A673 (cell line): Measurements from ENCODE around the gene ZNF362. TPM values are rescaled to one million over a fixed set of nuclear protein-coding genes. Genes with fewer than 3 reads are reported as not detected.

Experiments used
- BruUV-seq: library from RNA; stranded (reverse); fragments of 400-500 nt; replicated peaks from 2 replicates; lab custom pipeline; 2021; lab: Mats Ljungman, UMichigan
- CTCF ChIA-PET: fragments of 300-600 bp; sonication (Branson Sonifier 250); formaldehyde crosslinking; loops from one replicate; lab custom pipeline; 2022; ENCODE audit warnings: antibody characterized with exemption; lab: Charles Lee
- POLR2A ChIA-PET: fragments of 300-600 bp; sonication (Branson Sonifier 250); formaldehyde crosslinking; loops from one replicate; lab custom pipeline; 2022; ENCODE audit warnings: antibody characterized with exemption; ENCODE audit not compliant: low non-redundant PET; lab: Charles Lee
- DNase-seq: peaks from one replicate; pipeline ENCODE4 v3.0.0-alpha.2; 2015; ENCODE audit warnings: low spot score
- H3K27ac ChIP-seq: fragments of 200-600 bp; sonication (generic); 2 replicates; pipeline ENCODE4 v1.5.1; 2016; ENCODE audit warnings: mixed run types, low read depth, mild to moderate bottlenecking, mixed read lengths, antibody characterized with exemption, low read length; ENCODE audit not compliant: poor library complexity, severe bottlenecking
- H3K27me3 ChIP-seq: fragments of 200-600 bp; sonication (generic); replicated peaks from 2 replicates; pipeline ENCODE4 v1.6.1; 2017; ENCODE audit warnings: mixed run types, low read depth, mild to moderate bottlenecking, mixed read lengths, antibody characterized with exemption, low read length; ENCODE audit not compliant: insufficient read depth, poor library complexity
- H3K36me3 ChIP-seq: fragments of 200-600 bp; sonication (generic); 2 replicates; pipeline ENCODE4 v1.6.1; 2016; ENCODE audit warnings: mixed run types, mild to moderate bottlenecking, mixed read lengths, antibody characterized with exemption, low read length; ENCODE audit not compliant: insufficient read depth, poor library complexity, severe bottlenecking
- H3K4me1 ChIP-seq: fragments of 200-600 bp; sonication (generic); 2 replicates; pipeline ENCODE4 v1.6.1; 2017; ENCODE audit warnings: mixed run types, mild to moderate bottlenecking, mixed read lengths, antibody characterized with exemption, low read length; ENCODE audit not compliant: insufficient read depth, poor library complexity, severe bottlenecking
- H3K4me3 ChIP-seq: fragments of 200-600 bp; sonication (generic); 2 replicates; pipeline ENCODE4 v1.5.1; 2016; ENCODE audit warnings: low read depth, mixed run types, mild to moderate bottlenecking, mixed read lengths, low read length; ENCODE audit not compliant: poor library complexity, severe bottlenecking
- H3K9me3 ChIP-seq: fragments of 200-600 bp; sonication (generic); 2 replicates; pipeline ENCODE4 v1.6.1; 2016; ENCODE audit warnings: mixed run types, low read depth, mild to moderate bottlenecking, mixed read lengths, antibody characterized with exemption, low read length; ENCODE audit not compliant: poor library complexity, severe bottlenecking
- CTCF ChIP-seq: fragments of 300-800, 200-600 bp; sonication (generic); conservative IDR thresholded peaks from 2 replicates; pipeline ENCODE4 v1.5.1; 2017; ENCODE audit warnings: low read depth, mild to moderate bottlenecking, antibody characterized with exemption, low read length, moderate library complexity, mixed read lengths
- EZH2 ChIP-seq: fragments of 200-600 bp; sonication (generic); IDR thresholded peaks from 2 replicates; pipeline ENCODE4 v1.6.1; 2017; ENCODE audit warnings: borderline replicate concordance, low read depth, mild to moderate bottlenecking, mixed read lengths, antibody characterized with exemption, low read length; ENCODE audit not compliant: poor library complexity, severe bottlenecking
- intact Hi-C: fragments of 100-400 bp; cut with micrococcal nuclease; formaldehyde crosslinking; loops from one replicate; pipeline ENCODE4 v1.10.0; 2022; ENCODE audit not compliant: unreplicated experiment
- total RNA-seq: library from RNA; stranded (reverse); gene quantifications from 2 replicates; pipeline ENCODE4 v1.2.3, GENCODE V29; 2021

Gene ZNF362
- total RNA-seq, 1 experiment from 2014 or later = 40.1 TPM

- intact Hi-C loops = no loop called here
- DNase-seq = no peak
- no peak for TF ChIP-seq CTCF
- no peak for TF ChIP-seq EZH2
- ChIA-PET POLR2A (no interaction called here), CTCF (no interaction called here)
- Histone ChIP-seq H3K27ac (no peak overlapping the region), H3K4me1 (peaks cover 13% of the 10 kb centered on the region), H3K4me3 (no peak overlapping the region), H3K9me3 (no peaks in the 10 kb centered on the region), H3K36me3 (peaks cover 81% of the 10 kb centered on the region), H3K27me3 (no peaks in the 10 kb centered on the region)
- BruUV-seq = no TSS peak
These were observed 76.1 kb downstream of the ZNF362 start for GRCh38 chr1:33332357-33332789.

DNA sequence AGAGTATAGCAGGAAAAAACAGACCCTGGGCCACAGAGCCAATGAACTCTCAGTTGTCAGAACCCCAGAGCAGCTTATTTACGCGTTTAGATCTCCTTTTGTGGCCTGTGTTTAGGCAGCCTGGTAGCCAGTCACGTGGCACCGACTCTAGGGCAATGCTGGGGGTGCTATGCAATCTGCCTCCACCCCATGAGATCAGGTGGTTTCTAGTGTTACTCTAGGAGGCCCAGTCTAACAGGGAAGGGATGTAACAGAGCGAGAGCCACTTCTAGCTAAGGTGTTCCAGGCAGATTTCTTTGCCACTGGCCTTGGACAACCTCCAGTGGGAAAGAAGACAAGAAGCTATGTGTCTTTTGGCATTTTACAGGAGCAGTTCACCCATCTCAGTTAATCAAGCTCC, 76.6 kb downstream of the ZNF362 start:
- ChIA-PET CTCF (no interaction called here), POLR2A (no interaction called here)
- TF ChIP-seq EZH2 (no peak), CTCF (no peak)
- intact Hi-C loops = no loop called here
- no peaks in the 10 kb centered on the region for H3K9me3 ChIP-seq
- no peak overlapping the region for H3K27ac ChIP-seq
- H3K27me3 ChIP-seq = no peaks in the 10 kb centered on the region
- H3K36me3 ChIP-seq = peaks cover 76% of the 10 kb centered on the region
- DNase-seq = no peak
- H3K4me3 ChIP-seq = no peak overlapping the region
- BruUV-seq = no TSS peak
- peaks cover 18% of the 10 kb centered on the region for H3K4me1 ChIP-seq

DNA sequence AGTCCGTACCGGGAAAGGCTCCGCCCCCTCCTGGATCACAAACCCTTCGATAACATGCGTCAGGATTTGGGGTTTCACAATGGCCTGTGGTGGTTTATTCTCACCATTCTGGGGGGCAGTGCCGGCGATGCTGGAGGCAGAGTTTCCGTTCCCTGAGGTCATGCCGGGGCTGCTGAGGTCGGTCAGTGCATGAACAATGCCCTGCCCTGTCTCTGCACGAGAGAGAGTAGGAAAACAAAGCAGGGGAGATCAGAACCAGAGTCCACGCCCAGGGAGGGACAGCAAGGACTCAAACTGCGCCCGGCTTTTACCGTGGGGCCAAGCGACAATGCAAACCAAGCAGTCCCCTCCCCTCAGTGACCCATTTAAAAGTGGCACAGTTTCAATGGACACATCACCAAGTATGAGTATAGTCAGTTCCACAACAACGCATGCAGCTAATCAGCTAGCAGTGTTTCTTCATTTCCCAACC, 77.8 kb downstream of the ZNF362 start:
- Histone ChIP-seq H3K4me1 (peaks cover 30% of the 10 kb centered on the region), H3K27ac (peak overlapping the region; percentile 37), H3K9me3 (no peaks in the 10 kb centered on the region), H3K36me3 (peaks cover 63% of the 10 kb centered on the region), H3K27me3 (no peaks in the 10 kb centered on the region), H3K4me3 (no peak overlapping the region)
- TF ChIP-seq CTCF (no peak), EZH2 (no peak)
- intact Hi-C loops = no loop called here
- no peak for DNase-seq
- ChIA-PET POLR2A (no interaction called here), CTCF (interaction anchor here (0.5 kb wide), 1 partner anchor 17 kb away, joined by 5 read pairs; no protein-coding TSS in a partner anchor)
- no TSS peak for BruUV-seq
